B cell (primary cell): ENCODE results near the gene MTHFD1L.

Source experiments
- EZH2 ChIP-seq: IDR thresholded peaks from 2 replicates; pipeline ENCODE4 v1.6.1; 2012; ENCODE audit warnings: borderline replicate concordance, low read depth, mild to moderate bottlenecking, moderate library complexity, low read length; ENCODE audit not compliant: insufficient read depth, poor library complexity, severe bottlenecking
- TF ChIP-seq, protein P1 (sequence below): fragments of 200-600 bp; IDR thresholded peaks from one replicate; pipeline ENCODE4 v1.8.0; 2022; ENCODE audit warnings: antibody characterized with exemption, mild to moderate bottlenecking

DNA sequence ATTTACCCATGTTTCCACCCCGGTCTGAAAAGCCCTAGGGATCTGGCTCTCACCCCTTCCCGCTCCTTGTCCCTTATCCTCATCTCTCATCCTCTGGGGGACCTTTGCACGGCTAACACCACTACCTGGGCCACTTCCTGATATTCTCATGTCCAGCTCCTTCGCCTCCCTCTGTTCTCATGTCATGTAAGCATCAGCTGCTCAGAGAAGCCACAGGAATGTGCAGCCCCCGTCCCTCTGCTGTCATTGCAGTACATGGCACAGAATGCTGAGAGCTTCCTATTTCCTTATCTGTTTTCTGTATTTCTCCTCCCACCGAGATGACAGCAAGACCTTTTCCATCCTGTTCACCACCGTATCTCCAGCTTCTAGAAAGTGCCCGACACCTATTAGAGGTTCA is 102.4 kb downstream of the MTHFD1L start:
- TF ChIP-seq, protein P1, sequence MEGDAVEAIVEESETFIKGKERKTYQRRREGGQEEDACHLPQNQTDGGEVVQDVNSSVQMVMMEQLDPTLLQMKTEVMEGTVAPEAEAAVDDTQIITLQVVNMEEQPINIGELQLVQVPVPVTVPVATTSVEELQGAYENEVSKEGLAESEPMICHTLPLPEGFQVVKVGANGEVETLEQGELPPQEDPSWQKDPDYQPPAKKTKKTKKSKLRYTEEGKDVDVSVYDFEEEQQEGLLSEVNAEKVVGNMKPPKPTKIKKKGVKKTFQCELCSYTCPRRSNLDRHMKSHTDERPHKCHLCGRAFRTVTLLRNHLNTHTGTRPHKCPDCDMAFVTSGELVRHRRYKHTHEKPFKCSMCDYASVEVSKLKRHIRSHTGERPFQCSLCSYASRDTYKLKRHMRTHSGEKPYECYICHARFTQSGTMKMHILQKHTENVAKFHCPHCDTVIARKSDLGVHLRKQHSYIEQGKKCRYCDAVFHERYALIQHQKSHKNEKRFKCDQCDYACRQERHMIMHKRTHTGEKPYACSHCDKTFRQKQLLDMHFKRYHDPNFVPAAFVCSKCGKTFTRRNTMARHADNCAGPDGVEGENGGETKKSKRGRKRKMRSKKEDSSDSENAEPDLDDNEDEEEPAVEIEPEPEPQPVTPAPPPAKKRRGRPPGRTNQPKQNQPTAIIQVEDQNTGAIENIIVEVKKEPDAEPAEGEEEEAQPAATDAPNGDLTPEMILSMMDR, result no peak
- no peak for TF ChIP-seq EZH2
